K562 (cell line): ENCODE measurements around the gene HS3ST3B1. TPM values are rescaled to one million over a fixed set of nuclear protein-coding genes. Genes with fewer than 3 reads are reported as not detected.

Experiments used
- ARID4B ChIP-seq: sonication (generic); formaldehyde crosslinking; IDR thresholded peaks from 2 replicates; pipeline ENCODE4 v1.8.0; 2022; ENCODE audit warnings: mild to moderate bottlenecking, missing genetic modification reagents
- CLOCK ChIP-seq: fragments of 250-450 bp; sonication (Bioruptor Pico); IDR thresholded peaks from 2 replicates; pipeline ENCODE4 v1.4.0; 2020; ENCODE audit warnings: mild to moderate bottlenecking, moderate library complexity, borderline replicate concordance
- HOXB6 ChIP-seq: fragments of 250-450 bp; sonication (Bioruptor Pico); IDR thresholded peaks from 2 replicates; pipeline ENCODE4 v1.5.1; 2022; ENCODE audit warnings: mild to moderate bottlenecking, borderline replicate concordance
- MCM5 ChIP-seq: fragments of 450-650 bp; IDR thresholded peaks from 2 replicates; pipeline ENCODE4 v1.6.1; 2016; ENCODE audit warnings: low read depth
- MTA3 ChIP-seq: fragments of 450-650 bp; formaldehyde crosslinking; IDR thresholded peaks from 2 replicates; pipeline ENCODE4 v1.6.1; 2017; ENCODE audit warnings: mild to moderate bottlenecking, borderline replicate concordance
- TBL1XR1 ChIP-seq, 2 experiments: IDR thresholded peaks; 2 replicates each; pipeline ENCODE4 v1.6.1; 2012; ENCODE audit warnings: improper control_type of control experiment in 2 of 2, low read length in 2 of 2, mild to moderate bottlenecking in 1 of 2
- TCFL5 ChIP-seq: fragments of 250-450 bp; sonication (Bioruptor Pico); conservative IDR thresholded peaks from 2 replicates; pipeline ENCODE4 v1.6.1; 2021; ENCODE audit warnings: mild to moderate bottlenecking, moderate library complexity, matching md5 sums
- ZNF146 ChIP-seq: IDR thresholded peaks from one replicate; pipeline ENCODE4 v1.6.1; 2018; ENCODE audit warnings: missing compliant biosample characterization; ENCODE audit not compliant: unreplicated experiment
- polyA plus RNA-seq, 8 experiments: library from polyadenylated mRNA; depleted of rRNA in 4 of 8; stranded (reverse) in 5 of 8; unstranded in 3 of 8; fragments of >200 nt; fragmentation: Nextera tagmentation in 2 of 8; fragmentation: Illumina TruSeq in 1 of 8; extraction: Ambion mirVana in 2 of 8; extraction: Trizol in 1 of 8; gene quantifications; 2 replicates each; pipeline versions ENCODE4 v1.2.1 to v1.2.3, GENCODE V29; 2011 to 2014; ENCODE audit warnings: inconsistent platforms in 1 of 8, missing spikeins in 1 of 8
- total RNA-seq, 7 experiments: library from RNA; depleted of rRNA in 6 of 7; stranded (reverse); fragments of >200 nt in 6 of 7; fragmentation: Illumina TruSeq in 2 of 7; extraction: Trizol in 2 of 7; gene quantifications; 2 replicates each; pipeline versions ENCODE4 v1.2.1 to v1.2.3, GENCODE V29; 2011 to 2021; ENCODE audit warnings: low replicate concordance in 1 of 7
- TF ChIP-seq, protein P1 (sequence below): fragments of 250-450 bp; sonication (Bioruptor Pico); IDR thresholded peaks from 2 replicates; pipeline ENCODE4 v1.5.1; 2021; ENCODE audit warnings: mild to moderate bottlenecking
- TF ChIP-seq, protein P2 (sequence below): fragments of 450-650 bp; IDR thresholded peaks from 2 replicates; pipeline ENCODE4 v1.6.1; 2017; ENCODE audit warnings: antibody characterized with exemption, mild to moderate bottlenecking
- TF ChIP-seq, protein P3 (sequence below): fragments of 250-450 bp; sonication (Bioruptor Pico); IDR thresholded peaks from 2 replicates; pipeline ENCODE4 v1.8.0; 2021; ENCODE audit warnings: mild to moderate bottlenecking, moderate library complexity

Gene HS3ST3B1
- total and polyA plus RNA-seq, 9 of the 15 experiments (the other 6 are each of a cell fraction or from before 2014, with no cell fraction given) = 1.9 to 12.9 (median 3.7) TPM

- no peak for TF ChIP-seq ZNF146
- TF ChIP-seq MCM5 = no peak
- TF ChIP-seq MTA3 = peak; percentile 31; the same call in 1 of the 2 replicates
- TF ChIP-seq, protein P1, sequence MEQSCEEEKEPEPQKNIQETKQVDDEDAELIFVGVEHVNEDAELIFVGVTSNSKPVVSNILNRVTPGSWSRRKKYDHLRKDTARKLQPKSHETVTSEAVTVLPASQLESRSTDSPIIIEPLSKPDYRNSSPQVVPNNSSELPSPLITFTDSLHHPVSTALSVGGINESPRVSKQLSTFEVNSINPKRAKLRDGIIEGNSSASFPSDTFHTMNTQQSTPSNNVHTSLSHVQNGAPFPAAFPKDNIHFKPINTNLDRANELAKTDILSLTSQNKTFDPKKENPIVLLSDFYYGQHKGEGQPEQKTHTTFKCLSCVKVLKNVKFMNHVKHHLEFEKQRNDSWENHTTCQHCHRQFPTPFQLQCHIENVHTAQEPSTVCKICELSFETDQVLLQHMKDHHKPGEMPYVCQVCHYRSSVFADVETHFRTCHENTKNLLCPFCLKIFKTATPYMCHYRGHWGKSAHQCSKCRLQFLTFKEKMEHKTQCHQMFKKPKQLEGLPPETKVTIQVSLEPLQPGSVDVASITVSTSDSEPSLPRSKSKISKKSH (CRISPR knock-in tag) = no peak
- TF ChIP-seq, protein P2, sequence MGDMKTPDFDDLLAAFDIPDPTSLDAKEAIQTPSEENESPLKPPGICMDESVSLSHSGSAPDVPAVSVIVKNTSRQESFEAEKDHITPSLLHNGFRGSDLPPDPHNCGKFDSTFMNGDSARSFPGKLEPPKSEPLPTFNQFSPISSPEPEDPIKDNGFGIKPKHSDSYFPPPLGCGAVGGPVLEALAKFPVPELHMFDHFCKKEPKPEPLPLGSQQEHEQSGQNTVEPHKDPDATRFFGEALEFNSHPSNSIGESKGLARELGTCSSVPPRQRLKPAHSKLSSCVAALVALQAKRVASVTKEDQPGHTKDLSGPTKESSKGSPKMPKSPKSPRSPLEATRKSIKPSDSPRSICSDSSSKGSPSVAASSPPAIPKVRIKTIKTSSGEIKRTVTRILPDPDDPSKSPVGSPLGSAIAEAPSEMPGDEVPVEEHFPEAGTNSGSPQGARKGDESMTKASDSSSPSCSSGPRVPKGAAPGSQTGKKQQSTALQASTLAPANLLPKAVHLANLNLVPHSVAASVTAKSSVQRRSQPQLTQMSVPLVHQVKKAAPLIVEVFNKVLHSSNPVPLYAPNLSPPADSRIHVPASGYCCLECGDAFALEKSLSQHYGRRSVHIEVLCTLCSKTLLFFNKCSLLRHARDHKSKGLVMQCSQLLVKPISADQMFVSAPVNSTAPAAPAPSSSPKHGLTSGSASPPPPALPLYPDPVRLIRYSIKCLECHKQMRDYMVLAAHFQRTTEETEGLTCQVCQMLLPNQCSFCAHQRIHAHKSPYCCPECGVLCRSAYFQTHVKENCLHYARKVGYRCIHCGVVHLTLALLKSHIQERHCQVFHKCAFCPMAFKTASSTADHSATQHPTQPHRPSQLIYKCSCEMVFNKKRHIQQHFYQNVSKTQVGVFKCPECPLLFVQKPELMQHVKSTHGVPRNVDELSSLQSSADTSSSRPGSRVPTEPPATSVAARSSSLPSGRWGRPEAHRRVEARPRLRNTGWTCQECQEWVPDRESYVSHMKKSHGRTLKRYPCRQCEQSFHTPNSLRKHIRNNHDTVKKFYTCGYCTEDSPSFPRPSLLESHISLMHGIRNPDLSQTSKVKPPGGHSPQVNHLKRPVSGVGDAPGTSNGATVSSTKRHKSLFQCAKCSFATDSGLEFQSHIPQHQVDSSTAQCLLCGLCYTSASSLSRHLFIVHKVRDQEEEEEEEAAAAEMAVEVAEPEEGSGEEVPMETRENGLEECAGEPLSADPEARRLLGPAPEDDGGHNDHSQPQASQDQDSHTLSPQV = peak; percentile 76
- TF ChIP-seq HOXB6 (CRISPR knock-in tag) = no peak
- no peak for TF ChIP-seq TBL1XR1 (IDR thresholded peaks at IDR 0.05; ENCODE audit: low read length in 2 of 2)
- 0 out of 2 replicates have a peak, but pooled peaks have one; percentile 40 for TF ChIP-seq ARID4B (CRISPR knock-in tag)
- TF ChIP-seq TCFL5 (CRISPR knock-in tag) = no peak
- TF ChIP-seq CLOCK (CRISPR knock-in tag) = no peak
- TF ChIP-seq, protein P3, sequence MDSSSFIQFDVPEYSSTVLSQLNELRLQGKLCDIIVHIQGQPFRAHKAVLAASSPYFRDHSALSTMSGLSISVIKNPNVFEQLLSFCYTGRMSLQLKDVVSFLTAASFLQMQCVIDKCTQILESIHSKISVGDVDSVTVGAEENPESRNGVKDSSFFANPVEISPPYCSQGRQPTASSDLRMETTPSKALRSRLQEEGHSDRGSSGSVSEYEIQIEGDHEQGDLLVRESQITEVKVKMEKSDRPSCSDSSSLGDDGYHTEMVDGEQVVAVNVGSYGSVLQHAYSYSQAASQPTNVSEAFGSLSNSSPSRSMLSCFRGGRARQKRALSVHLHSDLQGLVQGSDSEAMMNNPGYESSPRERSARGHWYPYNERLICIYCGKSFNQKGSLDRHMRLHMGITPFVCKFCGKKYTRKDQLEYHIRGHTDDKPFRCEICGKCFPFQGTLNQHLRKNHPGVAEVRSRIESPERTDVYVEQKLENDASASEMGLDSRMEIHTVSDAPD (CRISPR knock-in tag) = no peak
Observed at GRCh38 chr17:14308965-14309879, 8.3 kb downstream of the HS3ST3B1 start (continued).
